Mesendoderm (in vitro differentiated cells): ENCODE measurements around the gene RDX.

Experiments used
- DNase-seq: peaks from one replicate; pipeline ENCODE4 v3.0.0; 2013
- H2AK5ac ChIP-seq: 2 replicates; pipeline ENCODE4 v1.6.1; 2013; ENCODE audit warnings: low read length, inconsistent platforms
- H2BK120ac ChIP-seq: 2 replicates; pipeline ENCODE4 v1.6.1; 2013; ENCODE audit warnings: low read depth, mild to moderate bottlenecking, low read length, moderate library complexity, mixed read lengths
- H2BK15ac ChIP-seq: replicated peaks from 2 replicates; pipeline ENCODE4 v1.6.1; 2013; ENCODE audit warnings: low read depth, mild to moderate bottlenecking, moderate library complexity
- H2BK5ac ChIP-seq: 2 replicates; pipeline ENCODE4 v1.6.1; 2013; ENCODE audit warnings: low read length, inconsistent platforms
- H3K18ac ChIP-seq: 2 replicates; pipeline ENCODE4 v1.6.1; 2013; ENCODE audit warnings: mild to moderate bottlenecking, low read length, mixed read lengths
- H3K23ac ChIP-seq: one replicate; pipeline ENCODE4 v1.6.1; 2013; ENCODE audit warnings: low read length
- H3K27ac ChIP-seq: 2 replicates; pipeline ENCODE4 v1.5.1; 2013; ENCODE audit warnings: low read depth, mild to moderate bottlenecking, inconsistent platforms, low read length, moderate library complexity
- H3K27me3 ChIP-seq: 2 replicates; pipeline ENCODE4 v1.6.1; 2013; ENCODE audit warnings: low read length, control low read depth, mild to moderate bottlenecking, inconsistent platforms; ENCODE audit not compliant: insufficient read depth, poor library complexity
- H3K36me3 ChIP-seq: 2 replicates; pipeline ENCODE4 v1.6.1; 2013; ENCODE audit warnings: low read length, inconsistent platforms; ENCODE audit not compliant: control insufficient read depth, insufficient read depth
- H3K4ac ChIP-seq: one replicate; pipeline ENCODE4 v1.6.1; 2013; ENCODE audit warnings: low read depth, mild to moderate bottlenecking, low read length, moderate library complexity
- H3K4me1 ChIP-seq: 2 replicates; pipeline ENCODE4 v1.6.1; 2013; ENCODE audit warnings: low read depth, low read length, inconsistent platforms; ENCODE audit not compliant: control insufficient read depth
- H3K4me2 ChIP-seq: 2 replicates; pipeline ENCODE4 v1.6.1; 2013; ENCODE audit warnings: low read length
- H3K4me3 ChIP-seq: 2 replicates; pipeline ENCODE4 v1.5.1; 2013; ENCODE audit warnings: mild to moderate bottlenecking, low read length
- H3K56ac ChIP-seq: one replicate; pipeline ENCODE4 v1.6.1; 2013; ENCODE audit warnings: low read length
- H3K79me1 ChIP-seq: 2 replicates; pipeline ENCODE4 v1.6.1; 2013; ENCODE audit warnings: low read length, inconsistent platforms
- H3K79me2 ChIP-seq: 2 replicates; pipeline ENCODE4 v1.6.1; 2013; ENCODE audit warnings: mild to moderate bottlenecking, low read length; ENCODE audit not compliant: control insufficient read depth, insufficient read depth
- H3K9ac ChIP-seq: 2 replicates; pipeline ENCODE4 v1.6.1; 2013; ENCODE audit warnings: low read length, inconsistent platforms
- H4K5ac ChIP-seq: one replicate; pipeline ENCODE4 v1.6.1; 2013; ENCODE audit warnings: low read length
- H4K8ac ChIP-seq: one replicate; pipeline ENCODE4 v1.6.1; 2013; ENCODE audit warnings: low read depth, mild to moderate bottlenecking, control low read depth, low read length, moderate library complexity
- whole genome bisulfite sequencing: extraction: QIAGEN DNeasy Blood & Tissue Kit; methylation state at CpG from one replicate; pipeline ENCODE4 v1.1.7; 2013; ENCODE audit warnings: low lambda C conversion rate, missing lambda C conversion rate; ENCODE audit not compliant: insufficient coverage; ENCODE audit errors: extremely low coverage; 5-methylcytosine and 5-hydroxymethylcytosine counted together

The RDX gene

DNA sequence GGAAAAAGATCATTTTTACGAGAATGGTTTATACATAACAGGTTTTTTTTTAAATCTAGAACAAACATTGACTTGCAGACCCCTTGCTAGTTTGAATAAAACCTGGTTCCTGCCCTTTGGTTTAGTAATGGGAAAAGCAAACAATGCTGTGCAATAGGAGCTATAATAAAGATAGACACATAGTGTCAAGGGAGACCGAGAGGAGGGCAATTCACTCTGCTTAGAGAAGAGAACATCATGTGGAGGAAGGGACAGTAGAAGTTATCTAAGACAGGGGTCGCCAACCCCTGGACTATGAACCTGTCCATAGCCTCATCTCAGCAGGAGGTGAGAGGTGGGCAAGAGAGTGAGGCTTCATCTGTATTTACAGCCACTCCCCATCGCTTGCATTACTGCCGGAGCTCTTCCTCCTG, 7.0 kb upstream of the RDX start:
- Histone ChIP-seq H2BK15ac (no peak overlapping the region), H3K79me1 (no peaks in the 10 kb centered on the region), H3K9ac (no peak overlapping the region), H4K8ac (no peak overlapping the region), H3K79me2 (no peaks in the 10 kb centered on the region), H3K4me2 (no peak overlapping the region), H3K4ac (no peak overlapping the region), H2BK120ac (no peak overlapping the region), H3K27ac (no peak overlapping the region), H3K36me3 (no peaks in the 10 kb centered on the region), H3K4me1 (peaks cover 3% of the 10 kb centered on the region), H2AK5ac (no peak overlapping the region), H3K4me3 (no peak overlapping the region), H3K18ac (no peak overlapping the region), H3K56ac (no peak overlapping the region), H2BK5ac (no peak overlapping the region), H3K23ac (no peak overlapping the region), H4K5ac (no peak overlapping the region), H3K27me3 (no peaks in the 10 kb centered on the region)
- DNase-seq, result no peak
- WGBS, result no CpG with 5 or more reads among the region's 5 CpGs

DNA sequence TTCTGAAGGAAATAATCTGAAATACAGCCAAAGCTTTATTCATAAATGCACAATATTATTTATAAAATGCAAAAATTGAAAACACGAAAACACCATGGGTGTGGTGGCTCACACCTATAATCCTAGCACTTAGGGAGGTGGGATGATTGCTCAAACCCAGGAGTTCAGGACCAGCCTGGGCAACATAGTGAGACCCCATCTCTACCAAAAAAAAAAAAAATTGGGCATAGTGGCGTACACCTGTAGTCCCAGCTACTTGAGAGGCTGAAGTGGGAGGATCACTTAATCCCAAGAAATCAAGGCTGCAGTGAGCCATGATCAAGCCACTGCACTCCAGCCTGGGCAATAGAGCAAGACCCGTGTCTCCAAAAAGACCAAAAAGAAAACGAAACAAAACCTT, 5.2 kb upstream of the RDX start:
- H3K18ac ChIP-seq, result no peak overlapping the region
- H4K5ac ChIP-seq, result no peak overlapping the region
- no peak overlapping the region for H3K23ac ChIP-seq
- H3K9ac ChIP-seq, result no peak overlapping the region
- no peak overlapping the region for H2BK120ac ChIP-seq
- no peak overlapping the region for H2BK15ac ChIP-seq
- no peak overlapping the region for H2AK5ac ChIP-seq
- H3K56ac ChIP-seq, result no peak overlapping the region
- H3K4me1 ChIP-seq, result peaks cover 6% of the 10 kb centered on the region
- no peaks in the 10 kb centered on the region for H3K36me3 ChIP-seq
- WGBS, result no CpG with 5 or more reads among the region's 4 CpGs
- H3K27me3 ChIP-seq, result no peaks in the 10 kb centered on the region
- DNase-seq, result no peak
- H3K27ac ChIP-seq, result no peak overlapping the region
- no peaks in the 10 kb centered on the region for H3K79me2 ChIP-seq
- H3K4me3 ChIP-seq, result no peak overlapping the region
- no peak overlapping the region for H2BK5ac ChIP-seq
- H4K8ac ChIP-seq, result no peak overlapping the region
- H3K79me1 ChIP-seq, result no peaks in the 10 kb centered on the region
- H3K4me2 ChIP-seq, result no peak overlapping the region
- no peak overlapping the region for H3K4ac ChIP-seq

DNA sequence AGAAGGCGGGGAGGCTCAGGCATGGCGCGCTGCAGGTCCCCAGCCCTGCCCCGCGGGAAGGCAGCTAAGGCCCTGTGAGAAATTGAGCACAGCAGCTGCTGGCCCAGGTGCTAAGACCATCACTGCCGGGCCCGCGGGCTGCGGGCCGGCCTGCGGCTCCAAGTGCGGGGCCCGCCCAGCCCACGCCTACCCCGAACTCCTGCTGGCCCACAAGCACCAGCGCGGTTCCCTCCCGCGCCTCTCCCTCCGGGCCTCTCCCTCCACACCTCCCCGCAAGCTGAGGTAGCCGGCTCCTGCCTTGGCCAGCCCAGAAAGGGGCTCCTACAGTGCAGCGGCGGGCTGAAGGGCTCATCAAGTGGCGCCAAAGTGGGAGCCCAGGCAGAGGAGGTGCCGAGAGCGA, 4.6 kb upstream of the RDX start:
- no CpG with 5 or more reads among the region's 27 CpGs for WGBS

DNA sequence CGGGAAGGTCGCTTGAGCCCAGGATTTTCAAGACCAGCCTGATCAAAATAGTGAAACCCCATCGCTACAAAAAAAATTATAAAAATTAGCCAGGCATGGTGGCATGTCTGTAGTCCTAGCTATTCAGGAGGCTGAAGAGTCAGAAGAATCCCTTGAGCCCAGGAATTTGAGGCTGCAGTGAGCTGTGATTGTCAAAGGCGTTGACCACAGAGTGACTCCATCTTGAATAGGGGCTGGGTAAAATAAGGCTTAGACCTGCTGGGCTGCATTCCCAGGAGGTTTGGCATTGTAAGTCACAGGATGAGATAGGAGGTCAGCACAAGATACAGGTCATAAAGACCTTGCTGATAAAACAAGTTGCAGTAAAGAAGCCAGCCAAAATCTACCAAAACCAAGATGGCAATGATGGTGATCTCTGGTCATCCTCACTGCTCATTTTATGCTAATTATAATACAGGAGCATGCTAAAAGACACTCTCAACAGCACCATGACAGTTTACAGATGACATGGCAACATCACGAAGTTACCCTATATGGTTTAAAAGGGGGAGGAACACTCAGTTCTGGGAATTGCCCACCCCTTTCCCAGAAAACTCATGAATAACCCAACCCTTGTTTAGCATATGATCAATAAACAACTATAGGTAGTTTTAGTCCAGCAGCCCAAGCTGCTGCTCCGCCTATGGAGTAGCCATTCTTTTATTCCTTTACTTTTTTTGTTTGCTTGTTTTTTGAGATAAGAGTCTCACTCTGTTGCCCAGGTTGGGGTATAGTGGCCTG, 2.8 kb upstream of the RDX start:
- no peak overlapping the region for H3K4me2 ChIP-seq
- no CpG with 5 or more reads among the region's 6 CpGs for WGBS
- H3K18ac ChIP-seq, result peak overlapping the region; percentile 61
- H4K8ac ChIP-seq, result no peak overlapping the region
- no peak overlapping the region for H2AK5ac ChIP-seq
- peaks cover 6% of the 10 kb centered on the region for H3K4me1 ChIP-seq
- H3K4ac ChIP-seq, result peak overlapping the region; percentile 67
- H2BK120ac ChIP-seq, result peak overlapping the region; percentile 62
- peaks cover 17% of the 10 kb centered on the region for H3K79me2 ChIP-seq
- H3K56ac ChIP-seq, result peak overlapping the region; percentile 40
- no peak overlapping the region for H3K9ac ChIP-seq
- no peak overlapping the region for H2BK15ac ChIP-seq
- no peaks in the 10 kb centered on the region for H3K36me3 ChIP-seq
- no peaks in the 10 kb centered on the region for H3K27me3 ChIP-seq
- peak overlapping the region; percentile 25 for H3K27ac ChIP-seq
- no peak overlapping the region for H3K4me3 ChIP-seq
- no peak overlapping the region for H3K23ac ChIP-seq
- H2BK5ac ChIP-seq, result no peak overlapping the region
- DNase-seq, result peak; percentile 87
- no peaks in the 10 kb centered on the region for H3K79me1 ChIP-seq
- H4K5ac ChIP-seq, result no peak overlapping the region

More for the DNA sequence above, 4.6 kb upstream of the RDX start:
- H3K4me1 ChIP-seq, result peaks cover 6% of the 10 kb centered on the region
- no peak overlapping the region for H3K4me3 ChIP-seq
- DNase-seq, result no peak
- no peak overlapping the region for H3K18ac ChIP-seq
- no peak overlapping the region for H2BK5ac ChIP-seq
- H2BK120ac ChIP-seq, result no peak overlapping the region
- H3K4me2 ChIP-seq, result no peak overlapping the region
- H3K4ac ChIP-seq, result no peak overlapping the region
- no peak overlapping the region for H3K27ac ChIP-seq
- H3K9ac ChIP-seq, result no peak overlapping the region
- peaks cover 1% of the 10 kb centered on the region for H3K79me2 ChIP-seq
- H2AK5ac ChIP-seq, result no peak overlapping the region
- no peak overlapping the region for H3K23ac ChIP-seq
- no peak overlapping the region for H4K8ac ChIP-seq
- H4K5ac ChIP-seq, result no peak overlapping the region
- H3K56ac ChIP-seq, result no peak overlapping the region
- H2BK15ac ChIP-seq, result no peak overlapping the region
- no peaks in the 10 kb centered on the region for H3K36me3 ChIP-seq
- H3K79me1 ChIP-seq, result no peaks in the 10 kb centered on the region
- no peaks in the 10 kb centered on the region for H3K27me3 ChIP-seq

DNA sequence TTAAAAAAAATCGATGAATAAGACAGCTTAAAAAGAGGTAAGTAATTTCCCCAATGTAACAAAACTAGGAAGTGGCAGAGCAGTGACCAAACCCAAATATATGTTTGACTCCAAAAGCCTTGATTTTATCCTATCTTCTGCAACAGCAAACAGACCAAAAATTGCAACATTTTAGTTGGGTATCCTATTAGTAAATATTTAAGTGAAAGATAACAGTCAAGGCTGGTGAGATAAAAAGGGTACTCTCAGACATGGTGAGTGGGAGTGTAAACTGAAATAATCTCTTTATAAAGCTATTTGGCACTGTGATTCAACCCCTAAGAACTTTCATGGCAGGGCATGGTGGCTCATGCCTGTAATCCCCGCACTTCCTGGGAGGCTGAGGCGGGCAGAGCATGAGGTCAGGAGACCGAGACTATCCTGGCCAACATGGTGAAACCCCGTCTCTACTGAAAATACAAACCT, 1.9 kb upstream of the RDX start:
- WGBS, result no CpG with 5 or more reads among the region's 5 CpGs
- no peaks in the 10 kb centered on the region for H3K27me3 ChIP-seq
- H3K56ac ChIP-seq, result no peak overlapping the region
- H2BK5ac ChIP-seq, result no peak overlapping the region
- H3K4me3 ChIP-seq, result no peak overlapping the region
- no peak overlapping the region for H3K23ac ChIP-seq
- H3K18ac ChIP-seq, result no peak overlapping the region
- no peak overlapping the region for H3K4me2 ChIP-seq
- peak overlapping the region; percentile 25 for H3K27ac ChIP-seq
- H3K9ac ChIP-seq, result no peak overlapping the region
- no peaks in the 10 kb centered on the region for H3K79me1 ChIP-seq
- no peak overlapping the region for H3K4ac ChIP-seq
- H3K4me1 ChIP-seq, result peaks cover 8% of the 10 kb centered on the region
- H4K5ac ChIP-seq, result no peak overlapping the region
- H4K8ac ChIP-seq, result no peak overlapping the region
- H3K79me2 ChIP-seq, result peaks cover 24% of the 10 kb centered on the region
- H2AK5ac ChIP-seq, result no peak overlapping the region
- H2BK120ac ChIP-seq, result no peak overlapping the region
- DNase-seq, result peak; percentile 62
- H3K36me3 ChIP-seq, result no peaks in the 10 kb centered on the region
- H2BK15ac ChIP-seq, result no peak overlapping the region
